22Rv1 (cell line): ENCODE measurements around the gene DPP8.

Experiments
- H3K27ac ChIP-seq: fragments of 450-650 bp; 2 replicates; pipeline ENCODE4 v1.5.1; 2017
- ZFX ChIP-seq: fragments of 450-650 bp; IDR thresholded peaks from 2 replicates; pipeline ENCODE4 v1.6.1; 2017; ENCODE audit warnings: antibody characterized with exemption, borderline replicate concordance
- TF ChIP-seq, protein P1 (sequence below): fragments of 450-650 bp; IDR thresholded peaks from 2 replicates; pipeline ENCODE4 v1.5.1; 2017; ENCODE audit warnings: mild to moderate bottlenecking

The DPP8 gene

DNA sequence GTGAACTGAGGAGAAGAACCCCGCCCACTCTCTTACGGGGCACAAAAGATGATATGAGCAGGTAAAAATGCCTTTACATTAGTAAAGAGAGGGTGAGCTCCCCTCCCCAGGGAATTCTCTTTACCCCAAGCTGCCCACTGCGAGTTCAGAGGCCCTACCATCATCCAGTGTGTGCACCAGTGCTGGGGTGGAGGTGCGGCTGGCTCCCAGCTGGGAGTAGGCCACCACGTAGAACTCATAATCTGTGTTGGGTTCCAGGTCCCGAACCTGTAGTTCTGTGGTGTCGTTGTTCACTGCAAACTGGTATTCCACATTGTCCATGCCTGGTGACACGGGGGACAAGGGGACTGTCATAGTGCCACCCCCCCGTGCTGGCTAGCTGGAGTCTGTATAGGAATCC lies 122.6 kb downstream of the DPP8 start:
- H3K27ac ChIP-seq: no peak overlapping the region

DNA sequence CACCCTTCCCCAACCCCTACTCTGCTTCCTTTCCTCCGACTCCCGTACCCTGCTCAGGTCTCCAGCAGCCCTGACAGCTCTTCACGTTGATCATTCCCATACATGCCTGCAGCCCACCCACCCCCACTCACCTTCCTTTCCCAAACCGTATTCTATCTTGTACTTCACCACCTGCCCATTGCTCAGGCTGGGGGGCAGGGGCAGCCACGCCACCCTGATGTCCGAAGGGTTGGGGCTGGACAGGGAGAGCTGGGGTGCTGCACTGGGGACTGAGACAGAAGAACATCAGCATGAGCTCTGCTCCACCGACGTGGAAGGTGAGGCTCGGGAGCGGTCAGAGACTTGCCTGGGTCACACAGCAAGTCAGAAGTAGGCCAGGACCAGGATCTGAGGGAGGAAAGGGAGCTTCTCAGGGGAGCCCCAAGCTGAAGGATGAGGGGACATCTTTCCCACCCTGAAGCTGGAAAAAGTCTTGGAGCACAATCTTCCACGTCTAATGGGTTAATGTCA lies 123.2 kb downstream of the DPP8 start:
- no peak overlapping the region for H3K27ac ChIP-seq
- TF ChIP-seq, protein P1, sequence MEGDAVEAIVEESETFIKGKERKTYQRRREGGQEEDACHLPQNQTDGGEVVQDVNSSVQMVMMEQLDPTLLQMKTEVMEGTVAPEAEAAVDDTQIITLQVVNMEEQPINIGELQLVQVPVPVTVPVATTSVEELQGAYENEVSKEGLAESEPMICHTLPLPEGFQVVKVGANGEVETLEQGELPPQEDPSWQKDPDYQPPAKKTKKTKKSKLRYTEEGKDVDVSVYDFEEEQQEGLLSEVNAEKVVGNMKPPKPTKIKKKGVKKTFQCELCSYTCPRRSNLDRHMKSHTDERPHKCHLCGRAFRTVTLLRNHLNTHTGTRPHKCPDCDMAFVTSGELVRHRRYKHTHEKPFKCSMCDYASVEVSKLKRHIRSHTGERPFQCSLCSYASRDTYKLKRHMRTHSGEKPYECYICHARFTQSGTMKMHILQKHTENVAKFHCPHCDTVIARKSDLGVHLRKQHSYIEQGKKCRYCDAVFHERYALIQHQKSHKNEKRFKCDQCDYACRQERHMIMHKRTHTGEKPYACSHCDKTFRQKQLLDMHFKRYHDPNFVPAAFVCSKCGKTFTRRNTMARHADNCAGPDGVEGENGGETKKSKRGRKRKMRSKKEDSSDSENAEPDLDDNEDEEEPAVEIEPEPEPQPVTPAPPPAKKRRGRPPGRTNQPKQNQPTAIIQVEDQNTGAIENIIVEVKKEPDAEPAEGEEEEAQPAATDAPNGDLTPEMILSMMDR: no peak
- TF ChIP-seq ZFX: no peak

More for the DNA sequence above, 122.6 kb downstream of the DPP8 start:
- TF ChIP-seq, protein P1: no peak
- TF ChIP-seq ZFX: no peak

DNA sequence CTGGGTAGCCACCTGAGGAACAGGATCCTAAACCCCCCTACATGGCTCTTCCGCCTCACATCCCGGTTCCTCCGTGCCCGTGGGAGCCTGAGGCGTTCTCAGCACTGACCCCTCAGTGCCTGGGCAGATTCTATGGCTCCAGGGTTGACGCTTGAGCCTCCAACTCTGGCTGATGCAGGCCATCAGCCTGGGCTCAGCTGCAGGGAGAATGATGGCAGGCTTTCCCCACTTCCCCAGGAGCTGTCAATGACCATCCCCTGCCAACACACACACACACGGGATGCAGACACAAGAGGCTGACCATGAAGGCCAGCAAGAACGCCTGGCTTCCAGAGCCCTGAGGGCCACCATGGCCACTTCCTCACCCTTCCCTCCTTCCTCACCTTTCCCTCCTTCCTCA lies 123.9 kb downstream of the DPP8 start:
- H3K27ac ChIP-seq: no peak overlapping the region
- TF ChIP-seq ZFX: no peak
- TF ChIP-seq, protein P1: no peak

DNA sequence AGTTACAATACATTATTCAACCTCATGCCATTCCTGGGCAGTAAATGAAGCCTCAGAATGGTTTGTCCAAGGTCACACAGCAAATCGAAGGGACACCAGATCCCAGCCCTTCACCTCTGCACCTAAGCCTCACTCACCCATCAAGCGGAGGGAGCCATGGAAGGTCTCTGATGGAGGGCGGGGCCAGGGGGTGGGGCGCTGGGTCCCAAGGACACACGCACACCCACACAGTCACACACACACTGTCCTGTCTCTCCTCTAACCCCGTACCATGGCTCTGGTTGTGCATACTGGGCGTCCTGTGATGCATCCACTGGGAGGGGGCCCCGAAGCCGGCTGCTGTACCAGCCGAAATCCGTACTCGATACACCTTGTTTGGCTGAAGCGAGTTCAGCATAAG lies 124.4 kb downstream of the DPP8 start:
- no peak for TF ChIP-seq ZFX
- TF ChIP-seq, protein P1: no peak
- no peak overlapping the region for H3K27ac ChIP-seq
